Suprapubic skin (tissue), 3 donors: ENCODE results near the gene PRRG3.

ENCODE experiments used
- EP300 ChIP-seq: sonication (generic); formaldehyde crosslinking; IDR thresholded peaks from one replicate; pipeline ENCODE4 v1.6.1; 2017; ENCODE audit warnings: antibody characterized with exemption
- TF ChIP-seq, protein P1 (sequence below), 2 donors: fragments of 200-600 bp in 1 of 2; fragments of 450-650 bp in 1 of 2; sonication (generic) in 1 of 2; IDR thresholded peaks; one replicate each; pipeline ENCODE4 v1.5.1; 2016 to 2019; ENCODE audit warnings: antibody characterized with exemption in 2 of 2, mild to moderate bottlenecking in 1 of 2, moderate library complexity in 1 of 2

DNA sequence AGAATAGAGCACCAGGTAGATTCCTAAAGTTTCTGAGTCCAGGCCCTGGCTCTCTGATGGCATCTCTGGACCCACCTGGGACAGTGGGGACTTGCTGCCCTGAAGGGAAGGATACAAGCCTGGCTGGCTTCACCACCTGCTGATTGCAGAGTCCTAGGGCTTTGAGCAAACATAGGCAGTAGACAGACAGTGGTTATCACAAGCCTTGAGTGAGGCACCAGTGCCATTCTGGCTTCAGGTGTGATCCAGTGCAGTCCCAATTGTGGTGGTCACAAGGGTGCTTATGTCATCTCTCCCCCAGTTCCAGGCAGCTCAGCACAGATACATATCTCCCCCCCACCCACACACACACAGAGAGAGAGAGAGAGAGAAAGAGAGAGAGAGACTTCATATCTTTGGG, 6.6 kb upstream of the PRRG3 start:
- TF ChIP-seq, protein P1, sequence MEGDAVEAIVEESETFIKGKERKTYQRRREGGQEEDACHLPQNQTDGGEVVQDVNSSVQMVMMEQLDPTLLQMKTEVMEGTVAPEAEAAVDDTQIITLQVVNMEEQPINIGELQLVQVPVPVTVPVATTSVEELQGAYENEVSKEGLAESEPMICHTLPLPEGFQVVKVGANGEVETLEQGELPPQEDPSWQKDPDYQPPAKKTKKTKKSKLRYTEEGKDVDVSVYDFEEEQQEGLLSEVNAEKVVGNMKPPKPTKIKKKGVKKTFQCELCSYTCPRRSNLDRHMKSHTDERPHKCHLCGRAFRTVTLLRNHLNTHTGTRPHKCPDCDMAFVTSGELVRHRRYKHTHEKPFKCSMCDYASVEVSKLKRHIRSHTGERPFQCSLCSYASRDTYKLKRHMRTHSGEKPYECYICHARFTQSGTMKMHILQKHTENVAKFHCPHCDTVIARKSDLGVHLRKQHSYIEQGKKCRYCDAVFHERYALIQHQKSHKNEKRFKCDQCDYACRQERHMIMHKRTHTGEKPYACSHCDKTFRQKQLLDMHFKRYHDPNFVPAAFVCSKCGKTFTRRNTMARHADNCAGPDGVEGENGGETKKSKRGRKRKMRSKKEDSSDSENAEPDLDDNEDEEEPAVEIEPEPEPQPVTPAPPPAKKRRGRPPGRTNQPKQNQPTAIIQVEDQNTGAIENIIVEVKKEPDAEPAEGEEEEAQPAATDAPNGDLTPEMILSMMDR (IDR thresholded peaks at IDR 0.05): no peak
- no peak for TF ChIP-seq EP300
